IPS-NIHi7 (cell line): ENCODE results near the gene CCDC137.
A peak's percentile ranks its signal among the peaks of the same experiment; 100 is the strongest.
"Not testable (repeated sequence)": the region's sequence is repeated elsewhere in the genome, so short reads cannot be mapped to it uniquely, and the experiment has no call there.

Experiments
- DNase-seq: peaks from one replicate; pipeline ENCODE4 v3.0.0; 2012; ENCODE audit warnings: mixed read lengths; ENCODE audit errors: extremely low spot score

The CCDC137 gene

GRCh38 chr17:81651692-81652091 lies 14.8 kb upstream of the CCDC137 start:
- DNase-seq: no peak

GRCh38 chr17:81652906-81653771 lies 13.4 kb upstream of the CCDC137 start:
- DNase-seq: peak; percentile 83

- peak; percentile 15 for DNase-seq
Observed at GRCh38 chr17:81655378-81656117, 11.0 kb upstream of the CCDC137 start.

- DNase-seq: peak; percentile 3
Observed at GRCh38 chr17:81656118-81656743, 10.3 kb upstream of the CCDC137 start, which contains the start of gene PDE6G. PDE6G (minus strand) TSS chr17:81656542; CDS start chr17:81653305, 3,237 bp downstream.

- peak; percentile 2 for DNase-seq
Observed at GRCh38 chr17:81656835-81657234, 9.7 kb upstream of the CCDC137 start.

GRCh38 chr17:81659038-81659437 lies 7.5 kb upstream of the CCDC137 start:
- no peak for DNase-seq

- no peak for DNase-seq
Observed at GRCh38 chr17:81660441-81660840, 6.1 kb upstream of the CCDC137 start.

- no peak for DNase-seq
Observed at GRCh38 chr17:81662002-81662401, 4.5 kb upstream of the CCDC137 start.

GRCh38 chr17:81664051-81664470 lies 2.5 kb upstream of the CCDC137 start:
- DNase-seq: no peak

GRCh38 chr17:81665205-81666091 lies 1.1 kb upstream of the CCDC137 start:
- no peak for DNase-seq

GRCh38 chr17:81666092-81666341 lies 520 bp upstream of the CCDC137 start:
- peak; percentile 60 for DNase-seq

GRCh38 chr17:81667754-81668153 lies 1.2 kb downstream of the CCDC137 start:
- no peak for DNase-seq

GRCh38 chr17:81672504-81672903 lies 6.0 kb downstream of the CCDC137 start:
- DNase-seq: no peak

GRCh38 chr17:81672954-81673353 lies 6.4 kb downstream of the CCDC137 start:
- no peak for DNase-seq

- no peak for DNase-seq
Observed at GRCh38 chr17:81673561-81674258, 7.2 kb downstream of the CCDC137 start.

GRCh38 chr17:81675515-81676221 lies 9.1 kb downstream of the CCDC137 start:
- not testable (repeated sequence) for DNase-seq

- DNase-seq: no peak
Observed at GRCh38 chr17:81676906-81677305, 10.4 kb downstream of the CCDC137 start.

GRCh38 chr17:81680150-81680549 lies 13.6 kb downstream of the CCDC137 start:
- no peak for DNase-seq

GRCh38 chr17:81681672-81682071 lies 15.1 kb downstream of the CCDC137 start:
- DNase-seq: no peak

GRCh38 chr17:81682565-81683207 lies 16.1 kb downstream of the CCDC137 start:
- no peak for DNase-seq
